Tibial nerve (tissue), 4 donors: ENCODE measurements around the gene ILF3. TPM values are rescaled to one million over a fixed set of nuclear protein-coding genes. Genes with fewer than 3 reads are reported as not detected.

Experiments used
- DNase-seq, 2 donors: peaks; one replicate each; pipeline ENCODE4 v3.0.0-alpha.2; 2019; ENCODE audit warnings: low spot score in 2 of 2
- H3K27ac ChIP-seq, 4 donors: fragments of 200-600 bp; sonication (generic) in 3 of 4; one replicate each; pipeline ENCODE4 v1.5.1; 2017 to 2019; ENCODE audit warnings: mild to moderate bottlenecking in 1 of 4
- H3K27me3 ChIP-seq, 2 donors: fragments of 200-600 bp; sonication (generic) in 1 of 2; one replicate each; pipeline versions ENCODE4 v1.5.1 to v1.6.0; 2017 to 2019
- H3K36me3 ChIP-seq, 3 donors: fragments of 200-600 bp; sonication (generic); one replicate each; pipeline ENCODE4 v1.5.1; 2018 to 2019
- H3K4me1 ChIP-seq, 4 donors: fragments of 200-600 bp; sonication (generic) in 3 of 4; one replicate each; pipeline ENCODE4 v1.5.1; 2017 to 2019
- H3K4me3 ChIP-seq, 4 donors: fragments of 200-600 bp; sonication (generic) in 3 of 4; one replicate each; pipeline ENCODE4 v1.5.1; 2017 to 2019; ENCODE audit warnings: mild to moderate bottlenecking in 1 of 4, moderate library complexity in 1 of 4
- H3K9me3 ChIP-seq, 4 donors: fragments of 200-600 bp; sonication (generic) in 3 of 4; one replicate each; pipeline ENCODE4 v1.5.1; 2017 to 2019
- EP300 ChIP-seq, 2 donors: sonication (generic); formaldehyde crosslinking; IDR thresholded peaks; one replicate each; pipeline ENCODE4 v1.6.1; 2017; ENCODE audit warnings: antibody characterized with exemption in 2 of 2, mild to moderate bottlenecking in 1 of 2
- POLR2A ChIP-seq, 2 donors: fragments of 450-650 bp; IDR thresholded peaks; one replicate each; pipeline ENCODE4 v1.6.1; 2017; ENCODE audit warnings: antibody characterized with exemption in 2 of 2, mild to moderate bottlenecking in 2 of 2, moderate library complexity in 2 of 2
- WGBS, 2 donors: methylation state at CpG; one replicate each; pipeline ENCODE4 v1.1.5; 2018; 5-methylcytosine and 5-hydroxymethylcytosine counted together
- total RNA-seq, 4 donors: library from RNA; depleted of rRNA; stranded (reverse); fragments of >200 nt; gene quantifications; one replicate each; pipeline ENCODE4 v1.1.0, GENCODE V29; 2016
- TF ChIP-seq, protein P1 (sequence below), 5 experiments: fragments of 200-600 bp in 3 of 5; fragments of 450-650 bp in 2 of 5; sonication (generic) in 3 of 5; IDR thresholded peaks; one replicate each; pipeline ENCODE4 v1.5.1; 2016 to 2019; ENCODE audit warnings: antibody characterized with exemption in 5 of 5, mild to moderate bottlenecking in 3 of 5, moderate library complexity in 2 of 5

Gene ILF3
- total RNA-seq, 4 donors from 2014 or later = 109 to 166 (median 127) TPM

DNA sequence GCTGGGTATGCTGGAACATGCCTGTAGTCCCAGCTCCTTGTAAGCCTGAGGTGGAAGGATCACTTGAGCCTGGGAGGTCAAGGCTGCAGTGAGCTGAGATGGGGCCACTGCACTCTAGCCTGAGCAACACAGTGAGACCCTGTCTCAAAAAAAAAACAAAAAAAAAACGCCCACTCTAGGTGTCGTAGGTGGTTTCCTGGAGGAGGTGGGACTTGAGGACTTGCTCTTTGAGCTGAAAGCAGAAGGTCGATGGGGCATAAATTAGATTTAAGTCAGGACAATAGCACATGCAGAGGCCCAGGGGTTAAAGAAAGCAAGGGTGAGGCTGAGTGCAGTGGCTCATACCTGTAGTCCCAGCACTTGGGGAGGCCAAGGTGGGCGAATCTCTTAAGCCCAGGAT, 12.9 kb upstream of the ILF3 start:
- Histone ChIP-seq H3K9me3 (no peaks in the 10 kb centered on the region), H3K4me1 (peaks cover 0 to 74% (median 40%) of the 10 kb centered on the region in 4 donors), H3K27me3 (no peaks in the 10 kb centered on the region), H3K4me3 (no peak overlapping the region), H3K36me3 (peaks cover 2 to 69% (median 37%) of the 10 kb centered on the region in 3 donors), H3K27ac (peak overlapping the region; percentile 73 to 90 (median 86))
- WGBS, 2 donors = 79 to 83% methylated on average over 4 of the region's 4 CpGs
- no peak for TF ChIP-seq EP300 (IDR thresholded peaks at IDR 0.05)
- TF ChIP-seq, protein P1, sequence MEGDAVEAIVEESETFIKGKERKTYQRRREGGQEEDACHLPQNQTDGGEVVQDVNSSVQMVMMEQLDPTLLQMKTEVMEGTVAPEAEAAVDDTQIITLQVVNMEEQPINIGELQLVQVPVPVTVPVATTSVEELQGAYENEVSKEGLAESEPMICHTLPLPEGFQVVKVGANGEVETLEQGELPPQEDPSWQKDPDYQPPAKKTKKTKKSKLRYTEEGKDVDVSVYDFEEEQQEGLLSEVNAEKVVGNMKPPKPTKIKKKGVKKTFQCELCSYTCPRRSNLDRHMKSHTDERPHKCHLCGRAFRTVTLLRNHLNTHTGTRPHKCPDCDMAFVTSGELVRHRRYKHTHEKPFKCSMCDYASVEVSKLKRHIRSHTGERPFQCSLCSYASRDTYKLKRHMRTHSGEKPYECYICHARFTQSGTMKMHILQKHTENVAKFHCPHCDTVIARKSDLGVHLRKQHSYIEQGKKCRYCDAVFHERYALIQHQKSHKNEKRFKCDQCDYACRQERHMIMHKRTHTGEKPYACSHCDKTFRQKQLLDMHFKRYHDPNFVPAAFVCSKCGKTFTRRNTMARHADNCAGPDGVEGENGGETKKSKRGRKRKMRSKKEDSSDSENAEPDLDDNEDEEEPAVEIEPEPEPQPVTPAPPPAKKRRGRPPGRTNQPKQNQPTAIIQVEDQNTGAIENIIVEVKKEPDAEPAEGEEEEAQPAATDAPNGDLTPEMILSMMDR (IDR thresholded peaks at IDR 0.05) = no peak
- no peak for TF ChIP-seq POLR2A (IDR thresholded peaks at IDR 0.05)
- no peak for DNase-seq

DNA sequence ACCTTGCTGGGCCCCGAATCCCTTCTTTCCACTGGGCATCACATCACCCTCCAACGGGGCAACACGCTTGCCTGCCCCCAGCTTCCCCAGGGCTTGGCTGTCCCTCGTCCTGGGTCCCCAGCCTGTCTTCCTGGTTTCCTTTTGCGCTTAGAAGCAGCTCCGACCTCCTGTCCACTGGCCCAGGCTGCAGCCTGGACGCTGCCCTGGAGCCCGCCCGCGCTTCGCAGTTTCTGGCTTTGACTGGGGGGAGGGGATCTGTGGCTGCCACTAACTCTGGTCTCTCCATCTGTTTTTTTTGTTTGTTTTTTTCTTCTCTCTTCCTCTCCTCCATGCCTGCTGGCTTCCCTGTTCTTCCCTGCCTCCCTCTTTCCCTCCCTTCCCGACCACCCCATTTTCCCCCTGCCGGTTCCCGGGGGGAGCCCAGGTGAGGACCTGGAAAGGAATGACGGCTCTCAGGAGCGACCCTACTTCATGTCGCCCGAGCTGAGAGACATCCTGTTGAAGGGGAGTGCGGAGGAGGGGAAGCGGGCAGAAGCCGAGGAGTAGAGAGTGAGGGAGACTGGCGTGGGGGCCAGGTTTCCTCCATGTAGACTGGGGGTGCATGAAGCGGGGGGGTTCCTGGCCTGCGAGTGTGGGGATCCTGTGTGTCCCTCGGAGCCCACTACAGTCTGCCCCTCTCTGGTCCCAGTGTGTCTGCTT, 11.5 kb upstream of the ILF3 start:
- Histone ChIP-seq H3K27me3 (no peaks in the 10 kb centered on the region), H3K4me1 (peaks cover 0 to 80% (median 40%) of the 10 kb centered on the region in 4 donors), H3K4me3 (no peak overlapping the region), H3K9me3 (no peaks in the 10 kb centered on the region), H3K27ac (peak overlapping the region; percentile 73 to 90 (median 86)), H3K36me3 (peaks cover 2 to 55% (median 23%) of the 10 kb centered on the region in 3 donors)
- no peak for DNase-seq
- TF ChIP-seq POLR2A (IDR thresholded peaks at IDR 0.05) = no peak
- TF ChIP-seq, protein P1 (IDR thresholded peaks at IDR 0.05) = no peak
- TF ChIP-seq EP300 (IDR thresholded peaks at IDR 0.05) = no peak
- 45 to 63% methylated on average over 25 of the region's 25 CpGs for WGBS, 2 donors

DNA sequence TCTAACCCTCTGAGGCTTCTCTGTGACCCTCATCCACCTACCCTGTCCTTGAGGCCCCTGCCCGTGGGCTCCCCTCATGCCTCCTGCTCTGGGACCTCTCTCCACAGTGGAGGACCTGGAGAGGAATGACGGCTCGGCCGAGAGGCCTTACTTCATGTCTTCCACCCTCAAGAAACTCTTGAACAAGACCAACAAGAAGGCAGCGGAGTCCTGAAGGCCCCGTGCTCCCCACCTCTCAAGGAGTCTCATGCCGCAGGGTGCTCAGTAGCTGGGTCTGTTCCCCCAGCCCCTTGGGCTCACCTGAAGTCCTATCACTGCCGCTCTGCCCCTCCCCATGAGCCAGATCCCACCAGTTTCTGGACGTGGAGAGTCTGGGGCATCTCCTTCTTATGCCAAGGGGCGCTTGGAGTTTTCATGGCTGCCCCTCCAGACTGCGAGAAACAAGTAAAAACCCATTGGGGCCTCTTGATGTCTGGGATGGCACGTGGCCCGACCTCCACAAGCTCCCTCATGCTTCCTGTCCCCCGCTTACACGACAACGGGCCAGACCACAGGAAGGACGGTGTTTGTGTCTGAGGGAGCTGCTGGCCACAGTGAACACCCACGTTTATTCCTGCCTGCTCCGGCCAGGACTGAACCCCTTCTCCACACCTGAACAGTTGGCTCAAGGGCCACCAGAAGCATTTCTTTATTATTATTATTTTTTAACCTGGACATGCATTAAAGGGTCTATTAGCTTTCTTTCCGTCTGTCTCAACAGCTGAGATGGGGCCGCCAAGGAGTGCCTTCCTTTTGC, 10.8 kb upstream of the ILF3 start:
- Histone ChIP-seq H3K36me3 (peaks cover 0 to 48% (median 16%) of the 10 kb centered on the region in 3 donors), H3K9me3 (no peaks in the 10 kb centered on the region), H3K27me3 (no peaks in the 10 kb centered on the region), H3K4me3 (no peak overlapping the region), H3K27ac (peak overlapping the region; percentile 73 to 90 (median 86)), H3K4me1 (peaks cover 0 to 80% (median 40%) of the 10 kb centered on the region in 4 donors)
- whole genome bisulfite sequencing, 2 donors = 43 to 44% methylated on average over 14 to 21 of the region's 21 CpGs
- no peak for DNase-seq
- TF ChIP-seq EP300 (IDR thresholded peaks at IDR 0.05) (no peak), POLR2A (IDR thresholded peaks at IDR 0.05) (no peak)
- TF ChIP-seq, protein P1 (IDR thresholded peaks at IDR 0.05) = no peak

DNA sequence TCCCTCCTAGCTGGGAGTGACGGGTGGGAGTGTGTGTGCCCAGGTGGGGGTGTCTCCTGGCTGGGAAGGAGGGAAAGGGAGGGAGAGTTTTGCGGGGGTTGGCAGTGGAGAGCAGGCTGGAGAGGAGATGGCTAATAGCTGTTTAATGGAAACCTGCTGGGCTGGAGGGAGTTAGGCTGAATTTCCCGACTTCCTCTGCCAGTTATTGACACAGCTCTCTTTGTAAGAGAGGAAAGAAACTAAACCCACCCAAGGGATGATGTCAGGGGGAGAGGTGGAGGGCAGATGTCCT, 10.2 kb upstream of the ILF3 start:
- no peak for TF ChIP-seq EP300 (IDR thresholded peaks at IDR 0.05)
- TF ChIP-seq, protein P1 (IDR thresholded peaks at IDR 0.05) = no peak
- no peak for TF ChIP-seq POLR2A (IDR thresholded peaks at IDR 0.05)
- Histone ChIP-seq H3K36me3 (peaks cover 0 to 42% (median 13%) of the 10 kb centered on the region in 3 donors), H3K27ac (peak overlapping the region; percentile 73 to 90 (median 86)), H3K4me3 (no peak overlapping the region), H3K9me3 (no peaks in the 10 kb centered on the region), H3K27me3 (no peaks in the 10 kb centered on the region), H3K4me1 (peaks cover 0 to 80% (median 40%) of the 10 kb centered on the region in 4 donors)
- 8 to 12% methylated on average over 3 of the region's 3 CpGs for WGBS, 2 donors
- no peak for DNase-seq
